B cell (primary cell): ENCODE data around the gene CRTAP. TPM values are rescaled to one million over a fixed set of nuclear protein-coding genes. Genes with fewer than 3 reads are reported as not detected.

ENCODE experiments used
- ATAC-seq: fragments of 200-7000 bp; cut with Tn5 transposase; one replicate; pipeline ENCODE4 v1.10.0; 2021; ENCODE audit warnings: low read depth, mild to moderate bottlenecking, moderate number of reproducible peaks, moderate library complexity
- CTCF ChIA-PET: fragments of 350-600 bp; sonication (Branson Sonifier 250); formaldehyde crosslinking; loops from one replicate; lab custom pipeline; 2021; ENCODE audit warnings: antibody characterized with exemption, inconsistent platforms; lab: Charles Lee
- POLR2A ChIA-PET: fragments of 350-600 bp; sonication (Branson Sonifier 250); formaldehyde crosslinking; loops from one replicate; lab custom pipeline; 2021; ENCODE audit warnings: antibody characterized with exemption; lab: Charles Lee
- DNase-seq: peaks from one replicate; pipeline ENCODE4 v3.0.0; 2013
- H2AFZ ChIP-seq: 2 replicates; pipeline ENCODE4 v1.6.1; 2012; ENCODE audit warnings: mild to moderate bottlenecking, low read depth, low read length; ENCODE audit not compliant: insufficient read depth, poor library complexity, severe bottlenecking
- H3K27ac ChIP-seq, 2 donors: 1 replicate in 1 of 2; 2 replicates in 1 of 2; pipeline ENCODE4 v1.5.1; 2012 to 2013; ENCODE audit warnings: low read length in 2 of 2, mild to moderate bottlenecking in 2 of 2, moderate library complexity in 1 of 2
- H3K27me3 ChIP-seq, 4 experiments: fragments of 200-600 bp in 1 of 4; sonication (generic) in 1 of 4; replicated peaks in 1 of 4; 1 replicate in 2 of 4; 2 replicates in 2 of 4; pipeline versions ENCODE4 v1.6.1 to v1.7.0; 2013 to 2016; ENCODE audit warnings: low read length in 3 of 4, mild to moderate bottlenecking in 2 of 4, mixed read lengths in 1 of 4, moderate library complexity in 1 of 4; ENCODE audit not compliant: insufficient read depth in 4 of 4, control insufficient read depth in 3 of 4; ENCODE audit errors: control extremely low read depth in 1 of 4
- H3K36me3 ChIP-seq, 2 experiments: replicated peaks in 1 of 2; 1 replicate in 1 of 2; 2 replicates in 1 of 2; pipeline versions ENCODE4 v1.6.1 to v1.7.1; 2013; ENCODE audit warnings: low read length in 1 of 2; ENCODE audit not compliant: insufficient read depth in 2 of 2, control insufficient read depth in 1 of 2; ENCODE audit errors: control extremely low read depth in 1 of 2, extremely low read depth in 1 of 2
- H3K4me1 ChIP-seq, 2 donors: fragments of 200-600 bp in 1 of 2; sonication (generic) in 1 of 2; 1 replicate in 1 of 2; 2 replicates in 1 of 2; pipeline versions ENCODE4 v1.5.1 to v1.6.1; 2013 to 2017; ENCODE audit warnings: low read length in 2 of 2; ENCODE audit not compliant: control insufficient read depth in 2 of 2, insufficient read depth in 2 of 2
- H3K4me2 ChIP-seq: replicated peaks from 2 replicates; pipeline ENCODE3; 2012; ENCODE audit warnings: mild to moderate bottlenecking, low read depth, low read length; ENCODE audit not compliant: poor library complexity, severe bottlenecking
- H3K4me3 ChIP-seq, 5 experiments: fragments of 200-600 bp in 1 of 5; sonication (generic) in 1 of 5; 1 replicate in 3 of 5; 2 replicates in 2 of 5; pipeline versions ENCODE4 v1.5.1 to v1.7.0; 2011 to 2016; ENCODE audit warnings: low read length in 4 of 5, mild to moderate bottlenecking in 4 of 5, low read depth in 2 of 5, control low read depth in 1 of 5, moderate library complexity in 1 of 5; ENCODE audit not compliant: insufficient read depth in 1 of 5; ENCODE audit errors: control extremely low read depth in 1 of 5, extremely low read depth in 1 of 5
- H3K79me2 ChIP-seq: fragments of 200-600 bp; sonication (generic); one replicate; pipeline ENCODE4 v1.6.0; 2016; ENCODE audit warnings: low read length; ENCODE audit not compliant: control insufficient read depth, insufficient read depth
- H3K9ac ChIP-seq: fragments of 200-600 bp; sonication (generic); 2 replicates; pipeline ENCODE4 v1.6.1; 2017; ENCODE audit warnings: mild to moderate bottlenecking, low read length, moderate library complexity
- H3K9me3 ChIP-seq, 3 donors: one replicate each; pipeline versions ENCODE4 v1.6.1 to v1.7.1; 2013; ENCODE audit warnings: low read length in 2 of 3; ENCODE audit not compliant: control insufficient read depth in 2 of 3, insufficient read depth in 1 of 3; ENCODE audit errors: control extremely low read depth in 1 of 3
- H4K20me1 ChIP-seq: 2 replicates; pipeline ENCODE4 v1.6.0; 2012; ENCODE audit warnings: mild to moderate bottlenecking, low read length; ENCODE audit not compliant: insufficient read depth, control insufficient read depth, poor library complexity, severe bottlenecking
- H3K27ac Mint-ChIP-seq: one replicate; pipeline ENCODE4 v1.8.0; 2021; ENCODE audit warnings: mixed read lengths
- H3K27me3 Mint-ChIP-seq: one replicate; pipeline ENCODE4 v1.8.0; 2021; ENCODE audit warnings: mixed read lengths
- H3K4me1 Mint-ChIP-seq: one replicate; pipeline ENCODE4 v1.8.0; 2021; ENCODE audit warnings: mixed read lengths
- H3K4me3 Mint-ChIP-seq: one replicate; pipeline ENCODE4 v1.8.0; 2021; ENCODE audit warnings: mixed read lengths
- H3K9me3 Mint-ChIP-seq: one replicate; pipeline ENCODE4 v1.8.0; 2022; ENCODE audit warnings: mixed read lengths; ENCODE audit not compliant: insufficient read depth
- EZH2 ChIP-seq: IDR thresholded peaks from 2 replicates; pipeline ENCODE4 v1.6.1; 2012; ENCODE audit warnings: borderline replicate concordance, low read depth, mild to moderate bottlenecking, moderate library complexity, low read length; ENCODE audit not compliant: insufficient read depth, poor library complexity, severe bottlenecking
- WGBS: methylation state at CpG from one replicate; pipeline ENCODE4 v1.1.5; 2013; ENCODE audit warnings: missing lambda C conversion rate; ENCODE audit not compliant: insufficient coverage; 5-methylcytosine and 5-hydroxymethylcytosine counted together
- intact Hi-C: fragments of 100-400 bp; cut with micrococcal nuclease; formaldehyde crosslinking; loops from one replicate; pipeline ENCODE4 v1.10.0; 2022
- polyA plus RNA-seq: library from polyadenylated mRNA; depleted of rRNA; stranded (reverse); fragments of >200 nt; gene quantifications from 2 replicates; pipeline ENCODE4 v1.2.3, GENCODE V29; 2012
- total RNA-seq, 2 donors: library from RNA; stranded (reverse); fragments of 120-200 nt in 1 of 2; gene quantifications; 1 replicate in 1 of 2; 2 replicates in 1 of 2; pipeline versions ENCODE4 v1.2.3 to v1.2.4, GENCODE V29; 2013 to 2022
- TF ChIP-seq, protein P1 (sequence below): fragments of 200-600 bp; IDR thresholded peaks from one replicate; pipeline ENCODE4 v1.8.0; 2022; ENCODE audit warnings: antibody characterized with exemption, mild to moderate bottlenecking

The CRTAP gene
- total and polyA plus RNA-seq, 2 donors (not counting 1 experiment from before 2014, with no cell fraction given): 20.3 to 55.0 TPM

DNA sequence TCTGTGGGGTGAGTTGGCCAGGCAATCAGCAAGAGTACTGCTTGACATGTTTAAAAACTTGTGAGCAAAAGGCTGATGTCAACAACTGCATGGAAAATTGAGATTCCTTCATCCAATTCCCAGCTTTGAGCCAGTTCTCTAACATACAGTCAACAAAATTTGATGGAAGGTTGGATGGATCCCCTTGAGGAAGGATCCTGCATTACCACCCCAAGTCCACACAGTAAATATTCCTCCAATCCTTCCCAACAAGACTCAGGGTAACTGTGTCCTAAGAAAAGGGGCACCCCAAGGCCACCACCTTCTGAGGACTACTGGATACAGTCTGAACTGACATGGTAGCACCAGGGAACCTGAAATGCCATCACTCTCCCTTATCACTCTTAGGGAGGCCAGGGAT, 32.0 kb upstream of the CRTAP start:
- DNase-seq (no peak), ATAC-seq (no peak)
- Mint-ChIP-seq H3K4me1 (peaks cover 32% of the 10 kb centered on the region), H3K27me3 (no peaks in the 10 kb centered on the region), H3K9me3 (no peaks in the 10 kb centered on the region), H3K27ac (no peak overlapping the region), H3K4me3 (no peak overlapping the region)
- Histone ChIP-seq H3K4me2 (no peak overlapping the region), H3K4me1 (peaks cover 3 to 5% of the 10 kb centered on the region in 2 donors), H3K9me3 (no peaks in the 10 kb centered on the region), H3K27ac (no peak overlapping the region), H3K4me3 (no peak overlapping the region), H3K36me3 (peaks cover 1 to 13% of the 10 kb centered on the region in 2 experiments), H2AFZ (no peak overlapping the region), H3K9ac (no peak overlapping the region), H3K27me3 (no peaks in the 10 kb centered on the region), H3K79me2 (peaks cover 81% of the 10 kb centered on the region), H4K20me1 (peaks cover 57% of the 10 kb centered on the region)
- POLR2A ChIA-PET: no interaction called here
- CTCF ChIA-PET: interaction anchor here (1.6 kb wide), 1 partner anchor 50 kb away, joined by 3 read pairs; no protein-coding TSS in a partner anchor
- intact Hi-C loops: no loop called here
- TF ChIP-seq, protein P1, sequence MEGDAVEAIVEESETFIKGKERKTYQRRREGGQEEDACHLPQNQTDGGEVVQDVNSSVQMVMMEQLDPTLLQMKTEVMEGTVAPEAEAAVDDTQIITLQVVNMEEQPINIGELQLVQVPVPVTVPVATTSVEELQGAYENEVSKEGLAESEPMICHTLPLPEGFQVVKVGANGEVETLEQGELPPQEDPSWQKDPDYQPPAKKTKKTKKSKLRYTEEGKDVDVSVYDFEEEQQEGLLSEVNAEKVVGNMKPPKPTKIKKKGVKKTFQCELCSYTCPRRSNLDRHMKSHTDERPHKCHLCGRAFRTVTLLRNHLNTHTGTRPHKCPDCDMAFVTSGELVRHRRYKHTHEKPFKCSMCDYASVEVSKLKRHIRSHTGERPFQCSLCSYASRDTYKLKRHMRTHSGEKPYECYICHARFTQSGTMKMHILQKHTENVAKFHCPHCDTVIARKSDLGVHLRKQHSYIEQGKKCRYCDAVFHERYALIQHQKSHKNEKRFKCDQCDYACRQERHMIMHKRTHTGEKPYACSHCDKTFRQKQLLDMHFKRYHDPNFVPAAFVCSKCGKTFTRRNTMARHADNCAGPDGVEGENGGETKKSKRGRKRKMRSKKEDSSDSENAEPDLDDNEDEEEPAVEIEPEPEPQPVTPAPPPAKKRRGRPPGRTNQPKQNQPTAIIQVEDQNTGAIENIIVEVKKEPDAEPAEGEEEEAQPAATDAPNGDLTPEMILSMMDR: no peak
- no peak for TF ChIP-seq EZH2

DNA sequence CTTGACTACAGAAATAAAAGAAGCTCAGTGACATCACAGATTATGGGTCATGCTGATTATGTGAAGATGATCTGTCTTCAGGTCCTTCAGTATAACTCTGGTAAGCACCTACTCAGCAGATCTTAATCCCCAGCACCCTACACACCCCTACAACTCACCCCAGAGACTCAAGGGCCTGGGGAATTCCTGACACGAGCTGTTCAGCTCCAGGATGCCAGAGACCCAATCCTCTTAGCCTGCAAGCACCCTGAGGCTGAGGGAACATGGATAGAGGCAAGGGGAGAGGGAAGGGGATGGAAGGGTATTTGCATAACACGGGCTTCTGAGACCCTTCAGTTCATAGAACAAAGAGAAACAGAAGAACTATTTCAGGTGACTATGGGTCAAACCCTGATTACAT, 29.9 kb upstream of the CRTAP start:
- no peak overlapping the region for H3K4me3 ChIP-seq
- no peaks in the 10 kb centered on the region for H3K9me3 Mint-ChIP-seq
- no peaks in the 10 kb centered on the region for H3K9me3 ChIP-seq
- no peak overlapping the region for H3K27ac ChIP-seq
- no peak for DNase-seq
- H3K4me2 ChIP-seq: no peak overlapping the region
- CTCF ChIA-PET: interaction anchor here (3.4 kb wide), 1 partner anchor 10 kb away, joined by 21 read pairs; no protein-coding TSS in a partner anchor
- no peak overlapping the region for H3K27ac Mint-ChIP-seq
- H3K27me3 Mint-ChIP-seq: no peaks in the 10 kb centered on the region
- POLR2A ChIA-PET: no interaction called here
- H3K79me2 ChIP-seq: peaks cover 100% of the 10 kb centered on the region
- no peak overlapping the region for H2AFZ ChIP-seq
- intact Hi-C loops: no loop called here
- peaks cover 41% of the 10 kb centered on the region for H3K4me1 Mint-ChIP-seq
- 67% methylated on average over 1 of the region's 2 CpGs for WGBS
- TF ChIP-seq, protein P1: no peak
- TF ChIP-seq EZH2: no peak
- H3K9ac ChIP-seq: no peak overlapping the region
- no peak overlapping the region for H3K4me3 Mint-ChIP-seq
- no peak for ATAC-seq
- peaks cover 57% of the 10 kb centered on the region for H4K20me1 ChIP-seq
- peaks cover 8 to 17% of the 10 kb centered on the region in 2 donors for H3K4me1 ChIP-seq
- H3K36me3 ChIP-seq: peaks cover 1 to 13% of the 10 kb centered on the region in 2 experiments
- H3K27me3 ChIP-seq: no peaks in the 10 kb centered on the region
